Liver (tissue), 3 donors: Measurements from ENCODE around the gene LRP3.

Experiments used
- ATF3 ChIP-seq: IDR thresholded peaks from 2 replicates; pipeline ENCODE4 v1.6.1; 2016; ENCODE audit warnings: antibody characterized with exemption
- CTCF ChIP-seq: fragments of 150-350 bp; IDR thresholded peaks from 2 replicates; pipeline ENCODE4 v1.5.1; 2017; ENCODE audit warnings: improper control_type of control experiment, low read depth, low read length; ENCODE audit not compliant: missing input control
- FOXA1 ChIP-seq: IDR thresholded peaks from 2 replicates; pipeline ENCODE4 v1.6.1; 2016; ENCODE audit warnings: antibody characterized with exemption
- GABPA ChIP-seq, 2 donors: IDR thresholded peaks in 1 of 2; conservative IDR thresholded peaks in 1 of 2; 2 replicates each; pipeline ENCODE4 v1.6.1; 2016; ENCODE audit warnings: antibody characterized with exemption in 2 of 2, mild to moderate bottlenecking in 1 of 2, moderate library complexity in 1 of 2
- JUND ChIP-seq, 2 donors: IDR thresholded peaks; 2 replicates each; pipeline ENCODE4 v1.6.1; 2016; ENCODE audit warnings: antibody characterized with exemption in 2 of 2
- RAD21 ChIP-seq, 2 donors: IDR thresholded peaks; 2 replicates each; pipeline ENCODE4 v1.6.1; 2016; ENCODE audit warnings: antibody characterized with exemption in 2 of 2, mild to moderate bottlenecking in 2 of 2
- SP1 ChIP-seq: IDR thresholded peaks from 2 replicates; pipeline ENCODE4 v1.6.1; 2018; ENCODE audit warnings: antibody characterized with exemption, mild to moderate bottlenecking
- TAF1 ChIP-seq: conservative IDR thresholded peaks from 2 replicates; pipeline ENCODE4 v1.6.1; 2016; ENCODE audit warnings: antibody characterized with exemption, mild to moderate bottlenecking
- YY1 ChIP-seq: IDR thresholded peaks from 2 replicates; pipeline ENCODE4 v1.6.1; 2016; ENCODE audit warnings: antibody characterized with exemption, mild to moderate bottlenecking
- TF ChIP-seq, protein P1 (sequence below): IDR thresholded peaks from 2 replicates; pipeline ENCODE4 v1.6.1; 2016; ENCODE audit warnings: antibody characterized with exemption
- donor health status: healthy.
- donor health status: healthy.

- no peak for TF ChIP-seq CTCF
- TF ChIP-seq YY1, result no peak
- no peak for TF ChIP-seq GABPA (IDR thresholded peaks at IDR 0.05 in 1 of 2, conservative IDR thresholded peaks at IDR 0.05 in 1 of 2)
- TF ChIP-seq TAF1, result no peak
- TF ChIP-seq, protein P1, sequence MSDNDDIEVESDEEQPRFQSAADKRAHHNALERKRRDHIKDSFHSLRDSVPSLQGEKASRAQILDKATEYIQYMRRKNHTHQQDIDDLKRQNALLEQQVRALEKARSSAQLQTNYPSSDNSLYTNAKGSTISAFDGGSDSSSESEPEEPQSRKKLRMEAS, result no peak
- TF ChIP-seq ATF3, result no peak
- TF ChIP-seq SP1, result no peak
- TF ChIP-seq RAD21 (IDR thresholded peaks at IDR 0.05), result no peak
- no peak for TF ChIP-seq JUND (IDR thresholded peaks at IDR 0.05)
- no peak for TF ChIP-seq FOXA1
Observed at GRCh38 chr19:33224694-33225457, 30.7 kb downstream of the LRP3 start.
